Calu3 (cell line): ENCODE data around the gene YPEL1. TPM values are rescaled to one million over a fixed set of nuclear protein-coding genes. Genes with fewer than 3 reads are reported as not detected.
A peak's percentile ranks its signal among the peaks of the same experiment; 100 is the strongest.

Source experiments
- BruUV-seq: library from RNA; stranded (reverse); fragments of 400-500 nt; replicated peaks from 2 replicates; lab custom pipeline; 2021; lab: Mats Ljungman, UMichigan
- CTCF ChIA-PET: fragments of 300-600 bp; sonication (Branson Sonifier 250); formaldehyde crosslinking; loops from one replicate; lab custom pipeline; 2022; ENCODE audit warnings: antibody characterized with exemption; lab: Charles Lee
- DNase-seq: peaks from one replicate; pipeline ENCODE4 v3.0.0; 2022
- H3K27ac Mint-ChIP-seq: one replicate; pipeline ENCODE4 v1.8.0; 2022; ENCODE audit warnings: mixed read lengths; ENCODE audit not compliant: unreplicated experiment
- H3K27me3 Mint-ChIP-seq: one replicate; pipeline ENCODE4 v1.8.0; 2022; ENCODE audit warnings: mixed read lengths; ENCODE audit not compliant: unreplicated experiment
- H3K36me3 Mint-ChIP-seq: one replicate; pipeline ENCODE4 v1.8.0; 2022; ENCODE audit warnings: mild to moderate bottlenecking, moderate library complexity, mixed read lengths; ENCODE audit not compliant: insufficient read depth, unreplicated experiment
- H3K4me1 Mint-ChIP-seq: one replicate; pipeline ENCODE4 v1.8.0; 2022; ENCODE audit warnings: mild to moderate bottlenecking, low read depth, mixed read lengths; ENCODE audit not compliant: unreplicated experiment
- H3K4me3 Mint-ChIP-seq: one replicate; pipeline ENCODE4 v1.8.0; 2022; ENCODE audit warnings: mild to moderate bottlenecking, low read depth, moderate library complexity, mixed read lengths; ENCODE audit not compliant: unreplicated experiment
- H3K9me3 Mint-ChIP-seq: one replicate; pipeline ENCODE4 v1.8.0; 2022; ENCODE audit warnings: low read depth, mixed read lengths; ENCODE audit not compliant: unreplicated experiment
- intact Hi-C: fragments of 100-400 bp; cut with micrococcal nuclease; formaldehyde crosslinking; loops from one replicate; pipeline ENCODE4 v1.10.0; 2022; ENCODE audit not compliant: unreplicated experiment
- microRNA-seq: library from miRNA; unstranded; fragments of <30 nt; microRNA quantifications from one replicate; pipeline ENCODE4 v1.2.0, GENCODE V29; 2022
- total RNA-seq: library from RNA; stranded (reverse); gene quantifications from 2 replicates; pipeline ENCODE4 v1.2.3, GENCODE V29; 2022
- TF ChIP-seq, protein P1 (sequence below): fragments of 200-600 bp; IDR thresholded peaks from one replicate; pipeline ENCODE4 v1.8.0; 2022; ENCODE audit warnings: antibody characterized with exemption; ENCODE audit not compliant: unreplicated experiment

Gene YPEL1
- total RNA-seq, 1 experiment from 2014 or later: 3.3 TPM

DNA sequence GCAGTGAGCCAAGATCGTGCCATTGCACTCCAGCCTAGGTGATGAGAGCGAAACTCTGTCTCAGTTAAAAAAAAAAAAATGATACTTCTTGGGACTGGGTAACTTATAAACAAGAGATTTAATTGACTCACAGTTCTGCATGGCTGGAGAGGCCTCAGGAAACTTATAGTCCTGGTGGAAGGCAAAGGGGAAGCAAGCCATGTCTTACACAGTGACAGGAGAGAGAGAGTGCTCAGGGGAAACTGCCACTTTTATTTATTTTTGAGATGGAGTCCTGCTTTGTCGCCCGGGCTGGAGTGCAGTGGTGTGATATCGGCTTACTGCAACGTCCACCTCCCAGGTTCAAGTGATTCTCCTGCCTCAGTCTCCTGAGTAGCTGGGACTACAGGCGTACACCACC, 85.3 kb downstream of the YPEL1 start:
- DNase-seq: no peak
- TF ChIP-seq, protein P1, sequence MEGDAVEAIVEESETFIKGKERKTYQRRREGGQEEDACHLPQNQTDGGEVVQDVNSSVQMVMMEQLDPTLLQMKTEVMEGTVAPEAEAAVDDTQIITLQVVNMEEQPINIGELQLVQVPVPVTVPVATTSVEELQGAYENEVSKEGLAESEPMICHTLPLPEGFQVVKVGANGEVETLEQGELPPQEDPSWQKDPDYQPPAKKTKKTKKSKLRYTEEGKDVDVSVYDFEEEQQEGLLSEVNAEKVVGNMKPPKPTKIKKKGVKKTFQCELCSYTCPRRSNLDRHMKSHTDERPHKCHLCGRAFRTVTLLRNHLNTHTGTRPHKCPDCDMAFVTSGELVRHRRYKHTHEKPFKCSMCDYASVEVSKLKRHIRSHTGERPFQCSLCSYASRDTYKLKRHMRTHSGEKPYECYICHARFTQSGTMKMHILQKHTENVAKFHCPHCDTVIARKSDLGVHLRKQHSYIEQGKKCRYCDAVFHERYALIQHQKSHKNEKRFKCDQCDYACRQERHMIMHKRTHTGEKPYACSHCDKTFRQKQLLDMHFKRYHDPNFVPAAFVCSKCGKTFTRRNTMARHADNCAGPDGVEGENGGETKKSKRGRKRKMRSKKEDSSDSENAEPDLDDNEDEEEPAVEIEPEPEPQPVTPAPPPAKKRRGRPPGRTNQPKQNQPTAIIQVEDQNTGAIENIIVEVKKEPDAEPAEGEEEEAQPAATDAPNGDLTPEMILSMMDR: no peak
- Mint-ChIP-seq H3K27me3 (no peaks in the 10 kb centered on the region), H3K9me3 (no peaks in the 10 kb centered on the region), H3K36me3 (peaks cover 83% of the 10 kb centered on the region), H3K4me1 (peaks cover 24% of the 10 kb centered on the region), H3K4me3 (peak overlapping the region; percentile 98), H3K27ac (peak overlapping the region; percentile 91)
- intact Hi-C loops: no loop called here
- no TSS peak for BruUV-seq
- CTCF ChIA-PET: no interaction called here

Small RNA genes lying within 50 kb of the gene (microRNA-seq; reads per million reads assigned to microRNA genes)
- 5,175 reads per million, percentile 92 among the genes with 10 or more reads in this experiment for gene MIR130B
- 254 reads per million, percentile 73 among the genes with 10 or more reads in this experiment for gene MIR301B

Other genes with a start within 250 kb of the YPEL1 start
- gene RIMBP3C, start 184.3 kb downstream of the YPEL1 start, total RNA-seq: 0.17 TPM in 1 of 2 replicates, not detected in the other
- gene UBE2L3, start 168.1 kb downstream of the YPEL1 start, total RNA-seq: 65.8 and 66.6 TPM in 2 replicates
- 57.9 and 64.2 TPM in 2 replicates for gene YDJC, start 105.8 kb downstream of the YPEL1 start, total RNA-seq
- 0.17 TPM in 1 of 2 replicates, not detected in the other for gene CCDC116, start 103.0 kb downstream of the YPEL1 start, total RNA-seq
- 87.0 and 88.2 TPM in 2 replicates for gene SDF2L1, start 93.5 kb downstream of the YPEL1 start, total RNA-seq
- 46.9 and 50.5 TPM in 2 replicates for gene PPIL2, start 69.8 kb downstream of the YPEL1 start, total RNA-seq
- gene MAPK1, start 131.9 kb upstream of the YPEL1 start, total RNA-seq: 144 and 157 TPM in 2 replicates
- gene PPM1F, start 217.1 kb upstream of the YPEL1 start, total RNA-seq: 19.0 and 19.8 TPM in 2 replicates
- 45.1 and 48.0 TPM in 2 replicates for gene TOP3B, start 247.0 kb upstream of the YPEL1 start, total RNA-seq